ENCODE results near the gene FGG. TPM values are rescaled to one million over a fixed set of nuclear protein-coding genes. Genes with fewer than 3 reads are reported as not detected.

Gene FGG
- total RNA-seq, 4 donors from 2014 or later: not detected

DNA sequence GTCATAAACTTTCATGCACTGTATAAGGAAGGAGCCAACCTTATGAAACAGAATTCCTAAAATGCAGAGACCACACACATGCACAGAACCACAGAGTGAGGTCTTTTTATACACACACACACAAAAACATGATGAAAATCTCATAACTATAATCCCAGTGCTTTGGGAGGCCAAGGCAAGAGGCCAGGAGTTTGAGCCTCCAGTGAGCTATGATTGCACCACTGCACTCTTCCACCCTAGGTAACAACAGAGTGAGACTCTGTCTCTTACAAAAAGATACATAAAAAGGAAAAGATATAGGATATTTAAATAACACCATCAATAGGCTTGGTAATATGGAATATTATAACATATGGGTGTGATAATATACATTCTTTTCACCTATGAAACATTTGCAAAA, 32.5 kb downstream of the FGG start:
- Histone ChIP-seq H3K27me3 (peaks cover 2% of the 10 kb centered on the region), H3K4me3 (no peak overlapping the region), H3K4me1 (no peaks in the 10 kb centered on the region), H3K36me3 (no peaks in the 10 kb centered on the region), H3K9me3 (no peaks in the 10 kb centered on the region), H3K27ac (no peak overlapping the region)
- in situ Hi-C loops (cut with MboI; ENCODE audit: low pct_ligation_motif_present in 1 of 4, low pct_unique_long_range_greater_than_20kb in 1 of 4, low sequenced_read_pairs in 3 of 4): no loop called here
- DNase-seq: no peak
- TF ChIP-seq EP300 (IDR thresholded peaks at IDR 0.05; ENCODE audit: low read depth) (no peak), POLR2A (IDR thresholded peaks at IDR 0.05) (no peak), POLR2AphosphoS5 (IDR thresholded peaks at IDR 0.05) (no peak)
- TF ChIP-seq, protein P1, sequence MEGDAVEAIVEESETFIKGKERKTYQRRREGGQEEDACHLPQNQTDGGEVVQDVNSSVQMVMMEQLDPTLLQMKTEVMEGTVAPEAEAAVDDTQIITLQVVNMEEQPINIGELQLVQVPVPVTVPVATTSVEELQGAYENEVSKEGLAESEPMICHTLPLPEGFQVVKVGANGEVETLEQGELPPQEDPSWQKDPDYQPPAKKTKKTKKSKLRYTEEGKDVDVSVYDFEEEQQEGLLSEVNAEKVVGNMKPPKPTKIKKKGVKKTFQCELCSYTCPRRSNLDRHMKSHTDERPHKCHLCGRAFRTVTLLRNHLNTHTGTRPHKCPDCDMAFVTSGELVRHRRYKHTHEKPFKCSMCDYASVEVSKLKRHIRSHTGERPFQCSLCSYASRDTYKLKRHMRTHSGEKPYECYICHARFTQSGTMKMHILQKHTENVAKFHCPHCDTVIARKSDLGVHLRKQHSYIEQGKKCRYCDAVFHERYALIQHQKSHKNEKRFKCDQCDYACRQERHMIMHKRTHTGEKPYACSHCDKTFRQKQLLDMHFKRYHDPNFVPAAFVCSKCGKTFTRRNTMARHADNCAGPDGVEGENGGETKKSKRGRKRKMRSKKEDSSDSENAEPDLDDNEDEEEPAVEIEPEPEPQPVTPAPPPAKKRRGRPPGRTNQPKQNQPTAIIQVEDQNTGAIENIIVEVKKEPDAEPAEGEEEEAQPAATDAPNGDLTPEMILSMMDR (IDR thresholded peaks at IDR 0.05): no peak
- intact Hi-C loops (cut with DNase I; ENCODE audit: low total_unique reads): no loop called here

DNA sequence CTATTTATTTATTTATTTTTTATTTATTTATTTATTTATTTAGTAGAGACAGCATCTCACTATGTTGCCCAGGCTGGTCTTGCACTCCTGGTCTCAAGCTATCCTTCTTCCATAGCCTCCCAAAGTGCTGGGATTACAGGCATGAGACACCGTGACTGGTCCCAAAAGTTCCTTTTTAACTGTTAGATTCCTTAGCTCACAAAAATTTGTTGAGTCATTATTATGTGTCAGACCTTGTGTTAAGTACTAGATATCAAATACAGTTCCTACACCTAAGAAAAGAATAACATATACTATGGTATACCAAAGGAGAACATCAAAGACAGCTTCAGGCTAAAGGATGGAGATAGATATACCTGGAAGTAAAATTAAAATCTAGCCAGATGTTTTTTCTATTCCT, 33.5 kb downstream of the FGG start:
- Histone ChIP-seq H3K4me1 (no peaks in the 10 kb centered on the region), H3K27ac (no peak overlapping the region), H3K27me3 (peaks cover 2% of the 10 kb centered on the region), H3K4me3 (no peak overlapping the region), H3K9me3 (no peaks in the 10 kb centered on the region), H3K36me3 (no peaks in the 10 kb centered on the region)
- DNase-seq: no peak
- 67 to 70% methylated on average over 1 of the region's 1 CpG for WGBS, 2 donors (ENCODE audit: low coverage in 1 of 2)
- TF ChIP-seq POLR2A (IDR thresholded peaks at IDR 0.05): no peak
- TF ChIP-seq, protein P1 (IDR thresholded peaks at IDR 0.05): no peak
- TF ChIP-seq EP300 (IDR thresholded peaks at IDR 0.05; ENCODE audit: low read depth): no peak
- TF ChIP-seq POLR2AphosphoS5 (IDR thresholded peaks at IDR 0.05): no peak
- in situ Hi-C loops (cut with MboI; ENCODE audit: low pct_ligation_motif_present in 1 of 4, low pct_unique_long_range_greater_than_20kb in 1 of 4, low sequenced_read_pairs in 3 of 4): no loop called here
- intact Hi-C loops (cut with DNase I; ENCODE audit: low total_unique reads): no loop called here

DNA sequence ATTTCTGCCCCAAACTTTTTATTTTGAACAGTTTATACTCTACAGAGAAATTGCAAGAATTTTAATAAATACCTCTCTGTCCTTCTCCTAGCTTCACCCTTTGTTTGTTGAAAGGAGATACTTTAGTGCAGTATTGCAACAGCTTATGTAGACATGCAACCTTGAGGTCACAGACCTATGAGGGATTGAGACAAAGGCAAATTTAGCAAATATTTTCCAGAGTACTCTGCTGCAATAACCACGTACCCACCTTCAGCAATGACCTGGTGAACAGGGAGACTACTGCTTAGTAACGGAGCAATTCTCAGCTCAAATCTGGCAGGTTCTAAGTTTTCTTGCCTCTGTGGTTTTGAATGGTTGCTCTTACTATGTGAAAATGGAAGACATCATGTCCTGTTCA, 35.1 kb downstream of the FGG start:
- DNase-seq: no peak
- H3K27me3 ChIP-seq: peaks cover 2% of the 10 kb centered on the region

DNA sequence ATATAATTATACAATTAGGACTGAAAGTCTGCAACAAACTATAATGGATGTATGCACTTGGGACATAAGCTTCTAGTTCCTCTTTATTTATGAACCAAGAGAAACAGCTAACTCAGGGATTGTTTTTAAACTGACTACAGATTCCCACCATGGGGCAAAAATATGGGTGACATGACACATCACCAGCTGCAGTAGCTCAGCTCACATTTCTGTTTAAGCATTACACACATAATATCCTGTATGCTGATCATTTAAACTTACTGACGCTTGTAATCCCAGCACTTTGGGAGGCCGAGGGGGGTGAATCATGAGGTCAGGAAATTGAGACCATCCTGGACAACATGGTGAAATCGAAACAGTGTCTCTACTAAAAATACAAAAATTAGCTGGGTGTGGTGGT, 38.1 kb downstream of the FGG start:
- Histone ChIP-seq H3K27me3 (peaks cover 2% of the 10 kb centered on the region), H3K27ac (no peak overlapping the region), H3K9me3 (no peaks in the 10 kb centered on the region), H3K36me3 (no peaks in the 10 kb centered on the region), H3K4me1 (no peaks in the 10 kb centered on the region), H3K4me3 (no peak overlapping the region)
- WGBS, 2 donors (ENCODE audit: low coverage in 1 of 2): 75 to 81% methylated on average over 1 to 3 of the region's 3 CpGs
- intact Hi-C loops (cut with DNase I; ENCODE audit: low total_unique reads): no loop called here
- TF ChIP-seq POLR2AphosphoS5 (IDR thresholded peaks at IDR 0.05) (no peak), EP300 (IDR thresholded peaks at IDR 0.05; ENCODE audit: low read depth) (no peak), POLR2A (IDR thresholded peaks at IDR 0.05) (no peak)
- TF ChIP-seq, protein P1 (IDR thresholded peaks at IDR 0.05): no peak
- in situ Hi-C loops (cut with MboI; ENCODE audit: low pct_ligation_motif_present in 1 of 4, low pct_unique_long_range_greater_than_20kb in 1 of 4, low sequenced_read_pairs in 3 of 4): loop anchor here in 2 of 4 donors (25.0 kb wide), 1 partner anchor 788 kb away; no protein-coding TSS in a partner anchor
- DNase-seq: no peak

More for the DNA sequence above, 35.1 kb downstream of the FGG start:
- H3K9me3 ChIP-seq: no peaks in the 10 kb centered on the region
- intact Hi-C loops (cut with DNase I; ENCODE audit: low total_unique reads) (loop anchor here (1.0 kb wide), 1 partner anchor 21 kb away; no protein-coding TSS in a partner anchor), in situ Hi-C loops (cut with MboI; ENCODE audit: low pct_ligation_motif_present in 1 of 4, low pct_unique_long_range_greater_than_20kb in 1 of 4, low sequenced_read_pairs in 3 of 4) (no loop called here)
- 78% methylated on average over 2 of the region's 2 CpGs; no CpG with 5 or more reads in 1 of the 2 donors for WGBS, 2 donors (ENCODE audit: low coverage in 1 of 2)
- H3K36me3 ChIP-seq: no peaks in the 10 kb centered on the region
- no peaks in the 10 kb centered on the region for H3K4me1 ChIP-seq
- TF ChIP-seq POLR2AphosphoS5 (IDR thresholded peaks at IDR 0.05) (no peak), EP300 (IDR thresholded peaks at IDR 0.05; ENCODE audit: low read depth) (no peak), POLR2A (IDR thresholded peaks at IDR 0.05) (no peak)
- TF ChIP-seq, protein P1 (IDR thresholded peaks at IDR 0.05): no peak
- H3K4me3 ChIP-seq: no peak overlapping the region
- no peak overlapping the region for H3K27ac ChIP-seq

Data from transverse colon (tissue), 4 donors.